Endothelial cell of umbilical vein (primary cell): ENCODE data around the gene MAGI1. TPM values are rescaled to one million over a fixed set of nuclear protein-coding genes. Genes with fewer than 3 reads are reported as not detected.

ENCODE experiments used
- BruUV-seq: library from RNA; stranded (reverse); fragments of 400-500 nt; replicated peaks from 2 replicates; lab custom pipeline; 2021; lab: Mats Ljungman, UMichigan
- CTCF ChIA-PET: fragments of 300-600, 350-600 bp; sonication (Branson Sonifier 250); formaldehyde crosslinking; loops from one replicate; lab custom pipeline; 2021; ENCODE audit warnings: antibody characterized with exemption, inconsistent platforms; lab: Charles Lee
- POLR2A ChIA-PET: fragments of 300-600, 350-600 bp; sonication (Branson Sonifier 250); formaldehyde crosslinking; loops from one replicate; lab custom pipeline; 2021; ENCODE audit warnings: antibody characterized with exemption, inconsistent platforms; lab: Charles Lee
- DNase-seq: peaks from one replicate; pipeline ENCODE4 v3.0.0-alpha.2; 2011; ENCODE audit warnings: low read depth, low spot score
- FAIRE-seq: peaks from 2 replicates; lab custom pipeline; 2011; peaks lifted over from hg19 to GRCh38; lab: Jason Lieb, UNC
- H2AFZ ChIP-seq: 2 replicates; pipeline ENCODE4 v1.6.0; 2012; ENCODE audit warnings: low read depth, low read length, control low read depth, inconsistent platforms
- H3K27ac ChIP-seq: 2 replicates; pipeline ENCODE4 v1.5.1; 2011; ENCODE audit warnings: low read depth, mild to moderate bottlenecking, control low read depth, low read length, moderate library complexity; ENCODE audit not compliant: insufficient read depth
- H3K27me3 ChIP-seq, 2 experiments: 2 replicates each; pipeline versions ENCODE4 v1.6.0 to v1.6.1; 2011; ENCODE audit warnings: low read length in 2 of 2, mixed read lengths in 1 of 2; ENCODE audit not compliant: control insufficient read depth in 2 of 2, insufficient read depth in 2 of 2
- H3K36me3 ChIP-seq, 2 experiments: 2 replicates in 1 of 2; 3 replicates in 1 of 2; pipeline ENCODE4 v1.5.1; 2011; ENCODE audit warnings: low read length in 2 of 2, mild to moderate bottlenecking in 1 of 2, moderate library complexity in 1 of 2; ENCODE audit not compliant: control insufficient read depth in 2 of 2, insufficient read depth in 2 of 2; ENCODE audit errors: extremely low read depth in 1 of 2
- H3K4me1 ChIP-seq: 3 replicates; pipeline ENCODE4 v1.5.1; 2011; ENCODE audit warnings: mild to moderate bottlenecking, low read length; ENCODE audit not compliant: control insufficient read depth, insufficient read depth; ENCODE audit errors: extremely low read depth
- H3K4me2 ChIP-seq: 2 replicates; pipeline ENCODE4 v1.6.1; 2011; ENCODE audit warnings: low read length, control low read depth, mixed read lengths; ENCODE audit not compliant: insufficient read depth
- H3K4me3 ChIP-seq, 3 experiments: fragments of 200-600 bp in 1 of 3; sonication (generic), shearing (Covaris generic) in 1 of 3; replicated peaks in 1 of 3; 2 replicates each; pipeline ENCODE4 v1.5.1; 2011 to 2016; ENCODE audit warnings: control low read depth in 3 of 3, low read length in 3 of 3, mild to moderate bottlenecking in 2 of 3, inconsistent platforms in 1 of 3, low read depth in 1 of 3, moderate library complexity in 1 of 3; ENCODE audit not compliant: insufficient read depth in 1 of 3
- H3K79me2 ChIP-seq: 2 replicates; pipeline ENCODE4 v1.6.0; 2012; ENCODE audit warnings: low read length, inconsistent platforms; ENCODE audit not compliant: control insufficient read depth, insufficient read depth
- H3K9ac ChIP-seq: replicated peaks from 2 replicates; pipeline ENCODE3; 2011; ENCODE audit warnings: low read length, control low read depth; ENCODE audit not compliant: insufficient read depth; ENCODE audit errors: extremely low read depth
- H3K9me1 ChIP-seq: replicated peaks from 3 replicates; pipeline ENCODE4 v1.6.0; 2011; ENCODE audit warnings: mild to moderate bottlenecking, low read length; ENCODE audit not compliant: control insufficient read depth, insufficient read depth; ENCODE audit errors: extremely low read depth
- H3K9me3 ChIP-seq: replicated peaks from 2 replicates; pipeline ENCODE4 v1.5.1; 2012; ENCODE audit warnings: low read length, inconsistent platforms; ENCODE audit not compliant: control insufficient read depth, insufficient read depth
- H4K20me1 ChIP-seq: replicated peaks from 2 replicates; pipeline ENCODE3; 2011; ENCODE audit warnings: mild to moderate bottlenecking, low read length; ENCODE audit not compliant: control insufficient read depth, insufficient read depth; ENCODE audit errors: extremely low read depth
- EZH2 ChIP-seq: IDR thresholded peaks from 2 replicates; pipeline ENCODE4 v1.6.1; 2012; ENCODE audit warnings: borderline replicate concordance, low read depth, mild to moderate bottlenecking, moderate library complexity, low read length, inconsistent platforms; ENCODE audit not compliant: severe bottlenecking
- FOS ChIP-seq: IDR thresholded peaks from 2 replicates; pipeline ENCODE4 v1.6.1; 2011; ENCODE audit warnings: mild to moderate bottlenecking, low read length, moderate library complexity, borderline replicate concordance; ENCODE audit not compliant: insufficient read depth
- GATA2 ChIP-seq: IDR thresholded peaks from 2 replicates; pipeline ENCODE4 v1.7.0; 2011; ENCODE audit warnings: low read depth, mild to moderate bottlenecking, moderate library complexity, mixed read lengths, low read length; ENCODE audit not compliant: insufficient read length, insufficient read depth
- JUN ChIP-seq: IDR thresholded peaks from 2 replicates; pipeline ENCODE4 v1.6.1; 2011; ENCODE audit warnings: borderline replicate concordance, low read depth; ENCODE audit not compliant: insufficient read length, insufficient read depth
- MAX ChIP-seq: IDR thresholded peaks from 2 replicates; pipeline ENCODE4 v1.6.1; 2011; ENCODE audit not compliant: insufficient read depth, insufficient read length
- MYC ChIP-seq: IDR thresholded peaks from one replicate; pipeline ENCODE4 v1.6.1; 2011; ENCODE audit warnings: mild to moderate bottlenecking, low read depth, low read length
- POLR2A ChIP-seq: IDR thresholded peaks from 2 replicates; pipeline ENCODE4 v1.6.1; 2012; ENCODE audit warnings: low read depth, mild to moderate bottlenecking, control low read depth, low read length
- POLR2AphosphoS5 ChIP-seq: IDR thresholded peaks from 2 replicates; pipeline ENCODE4 v1.6.1; 2012; ENCODE audit warnings: low read depth, mild to moderate bottlenecking, control low read depth, low read length, moderate library complexity; ENCODE audit not compliant: insufficient read depth
- dilution Hi-C: fragments of 300-500 bp; cut with MboI; formaldehyde crosslinking; loops from one replicate; pipeline ENCODE4 v1.15.0; 2019; ENCODE audit warnings: low sequenced_read_pairs; ENCODE audit not compliant: extremely low pct_ligation_motif_present
- intact Hi-C: fragments of 100-400 bp; cut with micrococcal nuclease; formaldehyde crosslinking; loops from one replicate; pipeline ENCODE4 v1.10.0; 2022
- polyA plus RNA-seq, 4 experiments: library from polyadenylated mRNA; depleted of rRNA in 3 of 4; stranded (reverse) in 3 of 4; unstranded in 1 of 4; fragments of >200 nt; gene quantifications; 2 replicates each; pipeline versions ENCODE4 v1.2.1 to v1.2.3, GENCODE V29; 2011 to 2012; ENCODE audit warnings: missing spikeins in 1 of 4
- total RNA-seq: library from RNA; stranded (reverse); gene quantifications from 2 replicates; pipeline ENCODE4 v1.2.3, GENCODE V29; 2021
- TF ChIP-seq, protein P1 (sequence below), 2 donors: IDR thresholded peaks; 1 replicate in 1 of 2; 2 replicates in 1 of 2; pipeline ENCODE4 v1.5.1; 2011; ENCODE audit warnings: low read length in 2 of 2, mild to moderate bottlenecking in 2 of 2, moderate library complexity in 2 of 2, control low read depth in 1 of 2, inconsistent platforms in 1 of 2, low read depth in 1 of 2; ENCODE audit not compliant: insufficient read depth in 1 of 2; ENCODE audit errors: extremely low read depth in 1 of 2

Gene MAGI1
- total and polyA plus RNA-seq, 2 donors (not counting 3 experiments of a cell fraction or from before 2014, with no cell fraction given), result 10.1 to 47.9 TPM

DNA sequence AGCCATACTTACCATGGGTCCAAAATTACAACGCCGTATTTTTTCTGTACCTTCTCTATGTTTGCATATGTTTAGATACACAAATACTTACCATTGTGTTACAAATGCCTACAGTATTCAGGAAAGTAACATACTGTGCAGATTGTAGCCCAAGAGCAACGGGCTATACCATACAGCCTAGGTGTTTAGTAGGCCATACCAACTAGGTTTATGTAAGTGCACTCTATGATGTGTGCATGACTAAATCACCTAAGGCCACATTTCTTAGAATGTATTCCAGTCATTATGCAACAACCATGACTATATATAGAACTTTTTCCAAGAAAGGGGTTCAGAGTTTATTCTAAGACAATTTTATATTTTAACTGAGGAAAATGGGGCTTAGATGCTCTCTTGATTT is 411.7 kb downstream of the MAGI1 start:
- intact Hi-C loops, result no loop called here
- no peak overlapping the region for H3K27ac ChIP-seq
- no peak overlapping the region for H3K4me3 ChIP-seq
- H3K9me1 ChIP-seq, result peaks cover 2% of the 10 kb centered on the region
- no peaks in the 10 kb centered on the region for H4K20me1 ChIP-seq
- H3K9me3 ChIP-seq, result no peaks in the 10 kb centered on the region
- FAIRE-seq, result no peak
- DNase-seq, result no peak
- H3K9ac ChIP-seq, result no peak overlapping the region
- POLR2A ChIA-PET, result no interaction called here
- TF ChIP-seq POLR2A, result no peak
- no peak for TF ChIP-seq EZH2
- TF ChIP-seq, protein P1, sequence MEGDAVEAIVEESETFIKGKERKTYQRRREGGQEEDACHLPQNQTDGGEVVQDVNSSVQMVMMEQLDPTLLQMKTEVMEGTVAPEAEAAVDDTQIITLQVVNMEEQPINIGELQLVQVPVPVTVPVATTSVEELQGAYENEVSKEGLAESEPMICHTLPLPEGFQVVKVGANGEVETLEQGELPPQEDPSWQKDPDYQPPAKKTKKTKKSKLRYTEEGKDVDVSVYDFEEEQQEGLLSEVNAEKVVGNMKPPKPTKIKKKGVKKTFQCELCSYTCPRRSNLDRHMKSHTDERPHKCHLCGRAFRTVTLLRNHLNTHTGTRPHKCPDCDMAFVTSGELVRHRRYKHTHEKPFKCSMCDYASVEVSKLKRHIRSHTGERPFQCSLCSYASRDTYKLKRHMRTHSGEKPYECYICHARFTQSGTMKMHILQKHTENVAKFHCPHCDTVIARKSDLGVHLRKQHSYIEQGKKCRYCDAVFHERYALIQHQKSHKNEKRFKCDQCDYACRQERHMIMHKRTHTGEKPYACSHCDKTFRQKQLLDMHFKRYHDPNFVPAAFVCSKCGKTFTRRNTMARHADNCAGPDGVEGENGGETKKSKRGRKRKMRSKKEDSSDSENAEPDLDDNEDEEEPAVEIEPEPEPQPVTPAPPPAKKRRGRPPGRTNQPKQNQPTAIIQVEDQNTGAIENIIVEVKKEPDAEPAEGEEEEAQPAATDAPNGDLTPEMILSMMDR (IDR thresholded peaks at IDR 0.05; ENCODE audit: extremely low read depth in 1 of 2, insufficient read depth in 1 of 2, low read depth in 1 of 2, low read length in 2 of 2), result no peak
- TF ChIP-seq MAX, result no peak
- TF ChIP-seq JUN, result no peak
- no peak for TF ChIP-seq GATA2
- TF ChIP-seq MYC, result no peak
- TF ChIP-seq POLR2AphosphoS5, result no peak
- no peak for TF ChIP-seq FOS
- H2AFZ ChIP-seq, result no peak overlapping the region
- CTCF ChIA-PET, result no interaction called here
- no peaks in the 10 kb centered on the region for H3K36me3 ChIP-seq
- H3K27me3 ChIP-seq, result no peaks in the 10 kb centered on the region
- dilution Hi-C loops, result no loop called here
- no peak overlapping the region for H3K4me2 ChIP-seq
- no TSS peak for BruUV-seq
- no peaks in the 10 kb centered on the region for H3K4me1 ChIP-seq
- no peaks in the 10 kb centered on the region for H3K79me2 ChIP-seq
